CD4-positive, alpha-beta T cell treated with Interleukin-21 for 1 hour (primary cell): ENCODE measurements around the gene CNOT11.
"Not testable (repeated sequence)": the region's sequence is repeated elsewhere in the genome, so short reads cannot be mapped to it uniquely, and the experiment has no call there.

ENCODE experiments used
- DNase-seq: peaks from one replicate; pipeline ENCODE4 v3.0.0-alpha.2; 2020

The CNOT11 gene

GRCh38 chr2:101311696-101312017 is 59.0 kb downstream of the CNOT11 start:
- no peak for DNase-seq

DNA sequence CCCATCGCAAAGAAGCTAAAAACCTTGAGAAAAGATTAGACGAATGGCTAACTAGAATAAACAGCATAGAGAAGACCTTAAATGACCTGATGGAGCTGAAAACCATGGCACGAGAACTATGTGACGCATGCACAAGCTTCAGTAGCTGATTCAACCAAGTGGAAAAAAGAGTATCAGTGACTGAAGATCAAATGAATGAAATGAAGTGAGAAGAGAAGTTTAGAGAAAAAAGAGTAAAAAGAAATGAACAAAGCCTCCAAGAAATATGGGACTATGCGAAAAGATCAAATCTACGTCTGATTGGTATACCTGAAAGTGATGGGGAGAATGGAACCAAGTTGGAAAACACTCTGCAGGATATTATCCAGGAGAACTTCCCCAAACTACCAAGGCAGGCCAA is 63.9 kb downstream of the CNOT11 start:
- DNase-seq, result not testable (repeated sequence)
